HCT116 (cell line): ENCODE results near the gene GBE1. TPM values are rescaled to one million over a fixed set of nuclear protein-coding genes. Genes with fewer than 3 reads are reported as not detected.
"Not testable (repeated sequence)": the region's sequence is repeated elsewhere in the genome, so short reads cannot be mapped to it uniquely, and the experiment has no call there.

Experiments
- ATAC-seq: fragments of 200-7000 bp; cut with Tn5 transposase; 2 replicates; pipeline ENCODE4 v1.9.1; 2020; ENCODE audit warnings: mild to moderate bottlenecking, moderate library complexity
- BruUV-seq: library from RNA; stranded (reverse); fragments of 400-500 nt; replicated peaks from 2 replicates; lab custom pipeline; 2021; lab: Mats Ljungman, UMichigan
- CTCF ChIA-PET: fragments of 300-600 bp; sonication (Branson Sonifier 250); formaldehyde crosslinking; loops from one replicate; lab custom pipeline; 2021; ENCODE audit warnings: antibody characterized with exemption; lab: Charles Lee
- POLR2A ChIA-PET: fragments of 300-600, 350-600 bp; sonication (Branson Sonifier 250); formaldehyde crosslinking; loops from one replicate; lab custom pipeline; 2021; ENCODE audit warnings: antibody characterized with exemption; lab: Charles Lee
- RAD21 ChIA-PET, 2 experiments: fragments of 300-600 bp; sonication (Branson Sonifier 250); formaldehyde crosslinking; loops; one replicate each; lab custom pipeline; 2023; ENCODE audit warnings: low total read pairs in 2 of 2; ENCODE audit not compliant: uncharacterized antibody in 2 of 2, unreplicated experiment in 2 of 2, low non-redundant PET in 1 of 2; lab: Charles Lee
- DNase-seq: peaks from one replicate; pipeline ENCODE4 v3.0.0-alpha.2; 2010; ENCODE audit warnings: low read depth, low spot score
- H2AFZ ChIP-seq: fragments of 200-600 bp; shearing (Covaris generic), sonication (generic); 2 replicates; pipeline ENCODE4 v1.6.1; 2017; ENCODE audit warnings: low read depth, mixed run types, mixed read lengths, antibody characterized with exemption, low read length; ENCODE audit not compliant: poor library complexity, severe bottlenecking
- H3K27ac ChIP-seq: 2 replicates; pipeline ENCODE4 v1.5.1; 2012; ENCODE audit warnings: low read depth, low read length
- H3K27me3 ChIP-seq: fragments of 200-600 bp; sonication (generic); 2 replicates; pipeline ENCODE4 v1.6.1; 2016; ENCODE audit warnings: mixed run types, low read length, mixed read lengths; ENCODE audit not compliant: insufficient read depth
- H3K36me3 ChIP-seq, 2 experiments: fragments of 200-500 bp in 1 of 2; fragments of 200-600 bp in 1 of 2; sonication (Bioruptor generic) in 1 of 2; sonication (generic) in 1 of 2; 2 replicates each; pipeline versions ENCODE4 v1.5.1 to v1.6.1; 2014 to 2016; ENCODE audit warnings: low read length in 2 of 2, inconsistent platforms in 1 of 2, mixed read lengths in 1 of 2, mixed run types in 1 of 2; ENCODE audit not compliant: insufficient read depth in 2 of 2, control insufficient read depth in 1 of 2
- H3K4me1 ChIP-seq, 2 experiments: fragments of 200-600 bp in 1 of 2; sonication (generic) in 1 of 2; 2 replicates each; pipeline versions ENCODE4 v1.5.1 to v1.6.1; 2012 to 2017; ENCODE audit warnings: low read length in 2 of 2, inconsistent platforms in 1 of 2, mild to moderate bottlenecking in 1 of 2, mixed read lengths in 1 of 2, mixed run types in 1 of 2, moderate library complexity in 1 of 2; ENCODE audit not compliant: insufficient read depth in 2 of 2, control insufficient read depth in 1 of 2
- H3K4me2 ChIP-seq: fragments of 200-600 bp; sonication (generic); 2 replicates; pipeline ENCODE4 v1.6.1; 2017; ENCODE audit warnings: mixed run types, low read length, mixed read lengths
- H3K4me3 ChIP-seq, 2 experiments: fragments of 200-600 bp in 1 of 2; sonication (generic) in 1 of 2; replicated peaks in 1 of 2; 2 replicates each; pipeline ENCODE4 v1.5.1; 2011 to 2016; ENCODE audit warnings: low read length in 2 of 2, control low read depth in 1 of 2, low read depth in 1 of 2, mild to moderate bottlenecking in 1 of 2, mixed read lengths in 1 of 2, mixed run types in 1 of 2
- H3K79me2 ChIP-seq: fragments of 200-600 bp; sonication (generic); 2 replicates; pipeline ENCODE4 v1.6.1; 2017; ENCODE audit warnings: mild to moderate bottlenecking, mixed run types, low read length, moderate library complexity, mixed read lengths; ENCODE audit not compliant: insufficient read depth
- H3K9ac ChIP-seq: fragments of 200-600 bp; sonication (generic); 2 replicates; pipeline ENCODE4 v1.6.1; 2016; ENCODE audit warnings: low read length, mixed read lengths
- H3K9me2 ChIP-seq: fragments of 200-600 bp; sonication (generic), shearing (Covaris generic); 2 replicates; pipeline ENCODE4 v1.6.1; 2017; ENCODE audit warnings: mixed run types, mild to moderate bottlenecking, moderate library complexity; ENCODE audit not compliant: insufficient read depth
- H3K9me3 ChIP-seq, 2 experiments: fragments of 200-500 bp in 1 of 2; fragments of 200-600 bp in 1 of 2; sonication (Bioruptor generic) in 1 of 2; sonication (generic) in 1 of 2; 2 replicates each; pipeline ENCODE4 v1.6.1; 2014 to 2017; ENCODE audit warnings: low read length in 2 of 2, mixed read lengths in 2 of 2, inconsistent platforms in 1 of 2, low read depth in 1 of 2, mild to moderate bottlenecking in 1 of 2, mixed run types in 1 of 2, moderate library complexity in 1 of 2; ENCODE audit not compliant: control insufficient read depth in 1 of 2, insufficient read depth in 1 of 2
- H4K20me1 ChIP-seq: fragments of 200-600 bp; sonication (generic), shearing (Covaris generic); 2 replicates; pipeline ENCODE4 v1.6.1; 2017; ENCODE audit warnings: mixed run types, mild to moderate bottlenecking, moderate library complexity; ENCODE audit not compliant: insufficient read depth
- EGR1 ChIP-seq: IDR thresholded peaks from 2 replicates; pipeline ENCODE4 v1.6.1; 2012; ENCODE audit warnings: low read depth
- ELF1 ChIP-seq: IDR thresholded peaks from 2 replicates; pipeline ENCODE4 v1.6.1; 2012; ENCODE audit warnings: low read depth, borderline replicate concordance
- EZH2 ChIP-seq: fragments of 200-600 bp; sonication (generic); IDR thresholded peaks from 2 replicates; pipeline ENCODE4 v1.6.1; 2017; ENCODE audit warnings: antibody characterized with exemption, mixed run types
- FOSL1 ChIP-seq: IDR thresholded peaks from 2 replicates; pipeline ENCODE4 v1.6.1; 2012; ENCODE audit warnings: low read depth
- POLR2A ChIP-seq: IDR thresholded peaks from 2 replicates; pipeline ENCODE4 v1.7.0; 2011; ENCODE audit warnings: borderline replicate concordance; ENCODE audit not compliant: insufficient read depth, insufficient read length; ENCODE audit errors: extremely low read depth
- SP1 ChIP-seq: IDR thresholded peaks from 2 replicates; pipeline ENCODE4 v1.6.1; 2012; ENCODE audit warnings: low read depth
- SRF ChIP-seq: IDR thresholded peaks from 2 replicates; pipeline ENCODE4 v1.6.1; 2012; ENCODE audit warnings: low read depth
- TCF7L2 ChIP-seq: IDR thresholded peaks from 2 replicates; pipeline ENCODE4 v1.7.0; 2011; ENCODE audit warnings: borderline replicate concordance, inconsistent platforms; ENCODE audit not compliant: insufficient read depth, insufficient read length; ENCODE audit errors: extremely low read depth
- ZFX ChIP-seq: fragments of 450-650 bp; IDR thresholded peaks from 2 replicates; pipeline ENCODE4 v1.6.1; 2017
- ZNF274 ChIP-seq: fragments of 200-500 bp; sonication (Bioruptor generic); IDR thresholded peaks from 2 replicates; pipeline ENCODE4 v1.6.1; 2014; ENCODE audit warnings: mild to moderate bottlenecking, low read depth, low read length, inconsistent platforms
- intact Hi-C: fragments of 100-400 bp; cut with micrococcal nuclease; formaldehyde crosslinking; loops from 2 replicates; pipeline ENCODE4 v1.10.0; 2022
- total RNA-seq: library from RNA; stranded (reverse); gene quantifications from one replicate; pipeline ENCODE4 v1.2.1, GENCODE V29; 2021; ENCODE audit not compliant: unreplicated experiment
- TF ChIP-seq, protein P1 (sequence below): IDR thresholded peaks from 2 replicates; pipeline ENCODE4 v1.6.1; 2011; ENCODE audit warnings: mild to moderate bottlenecking, low read length, moderate library complexity; ENCODE audit not compliant: insufficient replicate concordance; ENCODE audit errors: extremely low read depth
- TF ChIP-seq, protein P2 (sequence below): IDR thresholded peaks from 2 replicates; pipeline ENCODE4 v1.6.1; 2012
- TF ChIP-seq, protein P3 (sequence below), 3 experiments: fragments of 200-600 bp in 1 of 3; sonication (generic) in 1 of 3; IDR thresholded peaks in 2 of 3; conservative IDR thresholded peaks in 1 of 3; 2 replicates each; pipeline ENCODE4 v1.5.1; 2012 to 2017; ENCODE audit warnings: low read depth in 2 of 3, low read length in 2 of 3, antibody characterized with exemption in 1 of 3, borderline replicate concordance in 1 of 3, control low read depth in 1 of 3, mild to moderate bottlenecking in 1 of 3, mixed read lengths in 1 of 3, mixed run types in 1 of 3, moderate library complexity in 1 of 3; ENCODE audit not compliant: insufficient read depth in 1 of 3
- TF ChIP-seq, protein P4 (sequence below): IDR thresholded peaks from 2 replicates; pipeline ENCODE4 v1.6.1; 2012; ENCODE audit warnings: low read depth

The GBE1 gene
- total RNA-seq, 1 experiment from 2014 or later: 27.7 TPM

DNA sequence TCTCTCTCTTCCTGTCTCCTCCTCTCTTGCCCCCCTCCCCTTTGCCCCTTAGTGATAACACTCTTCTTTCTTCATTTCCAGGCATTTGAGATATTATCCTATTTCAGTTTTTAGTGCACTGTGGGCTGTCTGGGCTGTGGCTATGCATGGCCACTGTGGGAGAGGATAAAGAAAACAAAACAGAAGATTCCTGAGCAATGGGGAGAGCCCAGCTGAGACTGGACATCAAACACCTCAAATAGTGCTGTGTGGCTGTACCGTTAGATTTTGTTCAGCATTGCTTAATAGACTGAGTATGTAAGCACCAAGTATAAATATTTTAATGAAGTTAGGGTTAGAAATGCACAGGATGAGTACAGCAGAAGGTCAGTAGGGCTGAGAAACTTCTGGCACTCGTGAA is 7.9 kb upstream of the GBE1 start:
- DNase-seq: no peak
- Histone ChIP-seq H3K9me3 (no peaks in the 10 kb centered on the region), H3K36me3 (no peaks in the 10 kb centered on the region), H3K9me2 (no peaks in the 10 kb centered on the region), H3K4me3 (no peak overlapping the region)
- POLR2A ChIA-PET: no interaction called here
- intact Hi-C loops: no loop called here
- TF ChIP-seq, protein P1, sequence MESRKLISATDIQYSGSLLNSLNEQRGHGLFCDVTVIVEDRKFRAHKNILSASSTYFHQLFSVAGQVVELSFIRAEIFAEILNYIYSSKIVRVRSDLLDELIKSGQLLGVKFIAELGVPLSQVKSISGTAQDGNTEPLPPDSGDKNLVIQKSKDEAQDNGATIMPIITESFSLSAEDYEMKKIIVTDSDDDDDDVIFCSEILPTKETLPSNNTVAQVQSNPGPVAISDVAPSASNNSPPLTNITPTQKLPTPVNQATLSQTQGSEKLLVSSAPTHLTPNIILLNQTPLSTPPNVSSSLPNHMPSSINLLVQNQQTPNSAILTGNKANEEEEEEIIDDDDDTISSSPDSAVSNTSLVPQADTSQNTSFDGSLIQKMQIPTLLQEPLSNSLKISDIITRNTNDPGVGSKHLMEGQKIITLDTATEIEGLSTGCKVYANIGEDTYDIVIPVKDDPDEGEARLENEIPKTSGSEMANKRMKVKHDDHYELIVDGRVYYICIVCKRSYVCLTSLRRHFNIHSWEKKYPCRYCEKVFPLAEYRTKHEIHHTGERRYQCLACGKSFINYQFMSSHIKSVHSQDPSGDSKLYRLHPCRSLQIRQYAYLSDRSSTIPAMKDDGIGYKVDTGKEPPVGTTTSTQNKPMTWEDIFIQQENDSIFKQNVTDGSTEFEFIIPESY: no peak
- no peak for TF ChIP-seq SRF
- no peak for TF ChIP-seq EGR1
- no peak for TF ChIP-seq EZH2
- TF ChIP-seq TCF7L2: no peak
- no peak for TF ChIP-seq ELF1
- TF ChIP-seq, protein P2, sequence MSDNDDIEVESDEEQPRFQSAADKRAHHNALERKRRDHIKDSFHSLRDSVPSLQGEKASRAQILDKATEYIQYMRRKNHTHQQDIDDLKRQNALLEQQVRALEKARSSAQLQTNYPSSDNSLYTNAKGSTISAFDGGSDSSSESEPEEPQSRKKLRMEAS: no peak
- no peak for TF ChIP-seq POLR2A
- no peak for TF ChIP-seq ZFX
- TF ChIP-seq, protein P3, sequence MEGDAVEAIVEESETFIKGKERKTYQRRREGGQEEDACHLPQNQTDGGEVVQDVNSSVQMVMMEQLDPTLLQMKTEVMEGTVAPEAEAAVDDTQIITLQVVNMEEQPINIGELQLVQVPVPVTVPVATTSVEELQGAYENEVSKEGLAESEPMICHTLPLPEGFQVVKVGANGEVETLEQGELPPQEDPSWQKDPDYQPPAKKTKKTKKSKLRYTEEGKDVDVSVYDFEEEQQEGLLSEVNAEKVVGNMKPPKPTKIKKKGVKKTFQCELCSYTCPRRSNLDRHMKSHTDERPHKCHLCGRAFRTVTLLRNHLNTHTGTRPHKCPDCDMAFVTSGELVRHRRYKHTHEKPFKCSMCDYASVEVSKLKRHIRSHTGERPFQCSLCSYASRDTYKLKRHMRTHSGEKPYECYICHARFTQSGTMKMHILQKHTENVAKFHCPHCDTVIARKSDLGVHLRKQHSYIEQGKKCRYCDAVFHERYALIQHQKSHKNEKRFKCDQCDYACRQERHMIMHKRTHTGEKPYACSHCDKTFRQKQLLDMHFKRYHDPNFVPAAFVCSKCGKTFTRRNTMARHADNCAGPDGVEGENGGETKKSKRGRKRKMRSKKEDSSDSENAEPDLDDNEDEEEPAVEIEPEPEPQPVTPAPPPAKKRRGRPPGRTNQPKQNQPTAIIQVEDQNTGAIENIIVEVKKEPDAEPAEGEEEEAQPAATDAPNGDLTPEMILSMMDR (IDR thresholded peaks at IDR 0.05 in 2 of 3, conservative IDR thresholded peaks at IDR 0.05 in 1 of 3; ENCODE audit: borderline replicate concordance in 1 of 3, insufficient read depth in 1 of 3, low read depth in 2 of 3, low read length in 2 of 3): no peak
- TF ChIP-seq, protein P4, sequence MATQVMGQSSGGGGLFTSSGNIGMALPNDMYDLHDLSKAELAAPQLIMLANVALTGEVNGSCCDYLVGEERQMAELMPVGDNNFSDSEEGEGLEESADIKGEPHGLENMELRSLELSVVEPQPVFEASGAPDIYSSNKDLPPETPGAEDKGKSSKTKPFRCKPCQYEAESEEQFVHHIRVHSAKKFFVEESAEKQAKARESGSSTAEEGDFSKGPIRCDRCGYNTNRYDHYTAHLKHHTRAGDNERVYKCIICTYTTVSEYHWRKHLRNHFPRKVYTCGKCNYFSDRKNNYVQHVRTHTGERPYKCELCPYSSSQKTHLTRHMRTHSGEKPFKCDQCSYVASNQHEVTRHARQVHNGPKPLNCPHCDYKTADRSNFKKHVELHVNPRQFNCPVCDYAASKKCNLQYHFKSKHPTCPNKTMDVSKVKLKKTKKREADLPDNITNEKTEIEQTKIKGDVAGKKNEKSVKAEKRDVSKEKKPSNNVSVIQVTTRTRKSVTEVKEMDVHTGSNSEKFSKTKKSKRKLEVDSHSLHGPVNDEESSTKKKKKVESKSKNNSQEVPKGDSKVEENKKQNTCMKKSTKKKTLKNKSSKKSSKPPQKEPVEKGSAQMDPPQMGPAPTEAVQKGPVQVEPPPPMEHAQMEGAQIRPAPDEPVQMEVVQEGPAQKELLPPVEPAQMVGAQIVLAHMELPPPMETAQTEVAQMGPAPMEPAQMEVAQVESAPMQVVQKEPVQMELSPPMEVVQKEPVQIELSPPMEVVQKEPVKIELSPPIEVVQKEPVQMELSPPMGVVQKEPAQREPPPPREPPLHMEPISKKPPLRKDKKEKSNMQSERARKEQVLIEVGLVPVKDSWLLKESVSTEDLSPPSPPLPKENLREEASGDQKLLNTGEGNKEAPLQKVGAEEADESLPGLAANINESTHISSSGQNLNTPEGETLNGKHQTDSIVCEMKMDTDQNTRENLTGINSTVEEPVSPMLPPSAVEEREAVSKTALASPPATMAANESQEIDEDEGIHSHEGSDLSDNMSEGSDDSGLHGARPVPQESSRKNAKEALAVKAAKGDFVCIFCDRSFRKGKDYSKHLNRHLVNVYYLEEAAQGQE: no peak
- TF ChIP-seq FOSL1: no peak
- no peak for TF ChIP-seq ZNF274
- TF ChIP-seq SP1: no peak
- TF ChIP-seq, all 23 proteins: peak for 0
- no TSS peak for BruUV-seq
- ATAC-seq: no peak
- Histone ChIP-seq H3K27me3 (no peaks in the 10 kb centered on the region; the same call in 1 of the 2 replicates), H2AFZ (no peak overlapping the region), H3K79me2 (no peaks in the 10 kb centered on the region), H3K4me2 (no peak overlapping the region), H4K20me1 (no peaks in the 10 kb centered on the region), H3K4me1 (no peaks in the 10 kb centered on the region), H3K27ac (no peak overlapping the region), H3K9ac (no peak overlapping the region)
- ChIA-PET CTCF (no interaction called here), RAD21 (no interaction called here)

DNA sequence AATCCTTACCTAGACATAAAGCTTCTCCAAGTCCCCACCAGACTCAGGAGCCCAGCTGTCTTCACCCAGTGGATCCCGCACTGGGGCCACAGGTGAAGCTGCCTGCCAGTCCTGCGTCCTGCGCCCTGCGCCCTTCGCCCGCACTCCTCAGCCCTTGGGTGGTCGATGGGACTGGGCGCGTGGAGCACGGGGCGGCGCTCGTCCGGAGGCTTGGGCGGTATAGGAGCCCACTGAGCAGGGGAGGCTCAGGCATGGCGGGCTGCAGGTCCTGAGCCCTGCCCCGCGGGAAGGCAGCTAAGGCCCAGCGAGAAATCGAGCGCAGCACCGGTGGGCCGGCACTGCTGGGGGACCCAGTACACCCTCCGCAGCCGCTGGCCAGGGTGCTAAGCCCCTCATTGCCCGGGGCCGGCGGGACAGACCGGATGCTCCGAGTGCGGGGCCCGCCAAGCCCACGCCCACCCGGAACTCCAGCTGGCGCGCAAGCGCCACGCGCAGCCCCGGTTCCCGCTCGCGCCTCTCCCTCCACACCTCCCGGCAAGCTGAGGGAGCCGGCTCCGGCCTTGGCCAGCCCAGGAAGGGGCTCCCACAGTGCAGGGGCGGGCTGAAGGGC is 5.9 kb upstream of the GBE1 start:
- POLR2A ChIA-PET, RAD21 ChIA-PET, H3K79me2 ChIP-seq, H3K27ac ChIP-seq, ATAC-seq, CTCF ChIA-PET, H2AFZ ChIP-seq, H3K4me1 ChIP-seq, H3K9me3 ChIP-seq, H3K4me2 ChIP-seq, H3K27me3 ChIP-seq, H4K20me1 ChIP-seq, H3K4me3 ChIP-seq, H3K9ac ChIP-seq, DNase-seq, H3K9me2 ChIP-seq, H3K36me3 ChIP-seq, BruUV-seq, intact Hi-C loops: not testable (repeated sequence)
